ENCODE data around the gene BRIP1.

Gene BRIP1

GRCh38 chr17:61718022-61718421 is 145.3 kb downstream of the BRIP1 start:
- Histone ChIP-seq H2AK5ac (ENCODE audit: low read length) (no peak overlapping the region), H3K4me3 (ENCODE audit: low read length) (no peak overlapping the region), H4K5ac (ENCODE audit: low read length) (no peak overlapping the region), H2BK120ac (ENCODE audit: low read depth, low read length) (no peak overlapping the region), H3K79me2 (ENCODE audit: control insufficient read depth, insufficient read depth, low read length) (no peaks in the 10 kb centered on the region), H3K36me3 (ENCODE audit: control insufficient read depth, insufficient read depth, low read length) (no peaks in the 10 kb centered on the region), H3K4me1 (ENCODE audit: control insufficient read depth, low read depth, low read length) (no peaks in the 10 kb centered on the region), H3K27me3 (ENCODE audit: insufficient read depth, low read length, poor library complexity) (no peaks in the 10 kb centered on the region), H3K27ac (ENCODE audit: low read depth, low read length) (no peak overlapping the region), H3K4me2 (ENCODE audit: low read length) (no peak overlapping the region), H4K8ac (ENCODE audit: low read depth, low read length) (no peak overlapping the region), H3K79me1 (ENCODE audit: low read length) (no peaks in the 10 kb centered on the region), H2BK15ac (replicated peaks; ENCODE audit: low read depth) (no peak overlapping the region), H3K56ac (ENCODE audit: low read length) (no peak overlapping the region), H3K9ac (ENCODE audit: low read length) (no peak overlapping the region), H3K18ac (ENCODE audit: low read length) (no peak overlapping the region), H3K4ac (ENCODE audit: low read depth, low read length) (no peak overlapping the region), H3K23ac (ENCODE audit: low read length) (no peak overlapping the region), H2BK5ac (ENCODE audit: low read length) (no peak overlapping the region)
- no peak for DNase-seq

- Histone ChIP-seq H2BK15ac (replicated peaks; ENCODE audit: low read depth) (no peak overlapping the region), H3K23ac (ENCODE audit: low read length) (no peak overlapping the region), H4K5ac (ENCODE audit: low read length) (no peak overlapping the region), H3K9ac (ENCODE audit: low read length) (no peak overlapping the region), H3K36me3 (ENCODE audit: control insufficient read depth, insufficient read depth, low read length) (no peaks in the 10 kb centered on the region), H3K18ac (ENCODE audit: low read length) (no peak overlapping the region), H2BK5ac (ENCODE audit: low read length) (no peak overlapping the region), H3K27ac (ENCODE audit: low read depth, low read length) (no peak overlapping the region), H3K56ac (ENCODE audit: low read length) (no peak overlapping the region), H4K8ac (ENCODE audit: low read depth, low read length) (no peak overlapping the region), H3K79me2 (ENCODE audit: control insufficient read depth, insufficient read depth, low read length) (no peaks in the 10 kb centered on the region), H3K27me3 (ENCODE audit: insufficient read depth, low read length, poor library complexity) (no peaks in the 10 kb centered on the region), H2AK5ac (ENCODE audit: low read length) (no peak overlapping the region), H3K4me3 (ENCODE audit: low read length) (no peak overlapping the region), H2BK120ac (ENCODE audit: low read depth, low read length) (no peak overlapping the region), H3K79me1 (ENCODE audit: low read length) (no peaks in the 10 kb centered on the region), H3K4me2 (ENCODE audit: low read length) (no peak overlapping the region), H3K4me1 (ENCODE audit: control insufficient read depth, low read depth, low read length) (no peaks in the 10 kb centered on the region), H3K4ac (ENCODE audit: low read depth, low read length) (no peak overlapping the region)
- WGBS (ENCODE audit: extremely low coverage, insufficient coverage, low lambda C conversion rate) = no CpG with 5 or more reads among the region's 4 CpGs
- no peak for DNase-seq
These were observed 146.0 kb downstream of the BRIP1 start for GRCh38 chr17:61717352-61717751.

GRCh38 chr17:61716225-61716829 is 147.0 kb downstream of the BRIP1 start:
- Histone ChIP-seq H3K79me2 (ENCODE audit: control insufficient read depth, insufficient read depth, low read length) (no peaks in the 10 kb centered on the region), H3K23ac (ENCODE audit: low read length) (no peak overlapping the region), H3K79me1 (ENCODE audit: low read length) (no peaks in the 10 kb centered on the region), H3K36me3 (ENCODE audit: control insufficient read depth, insufficient read depth, low read length) (no peaks in the 10 kb centered on the region), H3K9ac (ENCODE audit: low read length) (no peak overlapping the region), H3K27ac (ENCODE audit: low read depth, low read length) (no peak overlapping the region), H2BK15ac (replicated peaks; ENCODE audit: low read depth) (no peak overlapping the region), H3K56ac (ENCODE audit: low read length) (no peak overlapping the region), H3K4me2 (ENCODE audit: low read length) (no peak overlapping the region), H2BK120ac (ENCODE audit: low read depth, low read length) (no peak overlapping the region), H2AK5ac (ENCODE audit: low read length) (no peak overlapping the region), H4K5ac (ENCODE audit: low read length) (no peak overlapping the region), H3K4ac (ENCODE audit: low read depth, low read length) (no peak overlapping the region), H3K27me3 (ENCODE audit: insufficient read depth, low read length, poor library complexity) (no peaks in the 10 kb centered on the region), H3K4me3 (ENCODE audit: low read length) (no peak overlapping the region), H3K4me1 (ENCODE audit: control insufficient read depth, low read depth, low read length) (no peaks in the 10 kb centered on the region), H3K18ac (ENCODE audit: low read length) (no peak overlapping the region), H2BK5ac (ENCODE audit: low read length) (no peak overlapping the region), H4K8ac (ENCODE audit: low read depth, low read length) (no peak overlapping the region)
- WGBS (ENCODE audit: extremely low coverage, insufficient coverage, low lambda C conversion rate) = no CpG with 5 or more reads among the region's 1 CpG
- DNase-seq = no peak

GRCh38 chr17:61715348-61715747 is 148.0 kb downstream of the BRIP1 start:
- no peak overlapping the region for H3K4me2 ChIP-seq (ENCODE audit: low read length)
- no peaks in the 10 kb centered on the region for H3K79me2 ChIP-seq (ENCODE audit: control insufficient read depth, insufficient read depth, low read length)
- no peak overlapping the region for H3K4me3 ChIP-seq (ENCODE audit: low read length)
- no peaks in the 10 kb centered on the region for H3K36me3 ChIP-seq (ENCODE audit: control insufficient read depth, insufficient read depth, low read length)
- H3K9ac ChIP-seq (ENCODE audit: low read length) = no peak overlapping the region
- H2AK5ac ChIP-seq (ENCODE audit: low read length) = no peak overlapping the region
- no CpG with 5 or more reads among the region's 1 CpG for WGBS (ENCODE audit: extremely low coverage, insufficient coverage, low lambda C conversion rate)
- H2BK120ac ChIP-seq (ENCODE audit: low read depth, low read length) = no peak overlapping the region
- H3K27me3 ChIP-seq (ENCODE audit: insufficient read depth, low read length, poor library complexity) = no peaks in the 10 kb centered on the region
- no peak overlapping the region for H2BK15ac ChIP-seq (replicated peaks; ENCODE audit: low read depth)
- H4K8ac ChIP-seq (ENCODE audit: low read depth, low read length) = no peak overlapping the region
- no peak overlapping the region for H3K56ac ChIP-seq (ENCODE audit: low read length)
- no peak overlapping the region for H3K4ac ChIP-seq (ENCODE audit: low read depth, low read length)
- no peak overlapping the region for H3K23ac ChIP-seq (ENCODE audit: low read length)
- no peak for DNase-seq
- H3K79me1 ChIP-seq (ENCODE audit: low read length) = no peaks in the 10 kb centered on the region
- no peak overlapping the region for H2BK5ac ChIP-seq (ENCODE audit: low read length)
- H4K5ac ChIP-seq (ENCODE audit: low read length) = no peak overlapping the region
- no peak overlapping the region for H3K18ac ChIP-seq (ENCODE audit: low read length)
- H3K4me1 ChIP-seq (ENCODE audit: control insufficient read depth, low read depth, low read length) = no peaks in the 10 kb centered on the region
- no peak overlapping the region for H3K27ac ChIP-seq (ENCODE audit: low read depth, low read length)

- no peak for DNase-seq
- WGBS (ENCODE audit: extremely low coverage, insufficient coverage, low lambda C conversion rate) = no CpG with 5 or more reads among the region's 2 CpGs
- no peak overlapping the region for H3K9ac ChIP-seq (ENCODE audit: low read length)
- H3K4me1 ChIP-seq (ENCODE audit: control insufficient read depth, low read depth, low read length) = no peaks in the 10 kb centered on the region
- H3K4me2 ChIP-seq (ENCODE audit: low read length) = no peak overlapping the region
- H3K4ac ChIP-seq (ENCODE audit: low read depth, low read length) = no peak overlapping the region
- no peaks in the 10 kb centered on the region for H3K79me1 ChIP-seq (ENCODE audit: low read length)
- H2AK5ac ChIP-seq (ENCODE audit: low read length) = no peak overlapping the region
- no peak overlapping the region for H3K4me3 ChIP-seq (ENCODE audit: low read length)
- H4K8ac ChIP-seq (ENCODE audit: low read depth, low read length) = no peak overlapping the region
- no peak overlapping the region for H2BK5ac ChIP-seq (ENCODE audit: low read length)
- no peaks in the 10 kb centered on the region for H3K27me3 ChIP-seq (ENCODE audit: insufficient read depth, low read length, poor library complexity)
- H2BK15ac ChIP-seq (replicated peaks; ENCODE audit: low read depth) = no peak overlapping the region
- H3K79me2 ChIP-seq (ENCODE audit: control insufficient read depth, insufficient read depth, low read length) = no peaks in the 10 kb centered on the region
- no peak overlapping the region for H3K27ac ChIP-seq (ENCODE audit: low read depth, low read length)
- H3K36me3 ChIP-seq (ENCODE audit: control insufficient read depth, insufficient read depth, low read length) = no peaks in the 10 kb centered on the region
- H3K23ac ChIP-seq (ENCODE audit: low read length) = no peak overlapping the region
- no peak overlapping the region for H4K5ac ChIP-seq (ENCODE audit: low read length)
- H2BK120ac ChIP-seq (ENCODE audit: low read depth, low read length) = no peak overlapping the region
- H3K56ac ChIP-seq (ENCODE audit: low read length) = no peak overlapping the region
- no peak overlapping the region for H3K18ac ChIP-seq (ENCODE audit: low read length)
These were observed 149.0 kb downstream of the BRIP1 start for GRCh38 chr17:61714300-61714699.

GRCh38 chr17:61713035-61713434 is 150.3 kb downstream of the BRIP1 start:
- Histone ChIP-seq H2BK5ac (ENCODE audit: low read length) (no peak overlapping the region), H3K18ac (ENCODE audit: low read length) (no peak overlapping the region), H3K56ac (ENCODE audit: low read length) (no peak overlapping the region), H3K27ac (ENCODE audit: low read depth, low read length) (no peak overlapping the region), H3K36me3 (ENCODE audit: control insufficient read depth, insufficient read depth, low read length) (no peaks in the 10 kb centered on the region), H4K8ac (ENCODE audit: low read depth, low read length) (no peak overlapping the region), H4K5ac (ENCODE audit: low read length) (no peak overlapping the region), H3K4ac (ENCODE audit: low read depth, low read length) (no peak overlapping the region), H3K4me1 (ENCODE audit: control insufficient read depth, low read depth, low read length) (no peaks in the 10 kb centered on the region), H3K27me3 (ENCODE audit: insufficient read depth, low read length, poor library complexity) (no peaks in the 10 kb centered on the region), H3K4me2 (ENCODE audit: low read length) (no peak overlapping the region), H2BK15ac (replicated peaks; ENCODE audit: low read depth) (no peak overlapping the region), H3K9ac (ENCODE audit: low read length) (no peak overlapping the region), H3K79me2 (ENCODE audit: control insufficient read depth, insufficient read depth, low read length) (no peaks in the 10 kb centered on the region), H3K23ac (ENCODE audit: low read length) (no peak overlapping the region), H2AK5ac (ENCODE audit: low read length) (no peak overlapping the region), H2BK120ac (ENCODE audit: low read depth, low read length) (no peak overlapping the region), H3K79me1 (ENCODE audit: low read length) (no peaks in the 10 kb centered on the region), H3K4me3 (ENCODE audit: low read length) (no peak overlapping the region)
- no peak for DNase-seq
- WGBS (ENCODE audit: extremely low coverage, insufficient coverage, low lambda C conversion rate) = no CpG with 5 or more reads among the region's 1 CpG
